Neutrophil (primary cell): ENCODE data around the gene RAPH1.

Experiments
- H3K27ac ChIP-seq: fragments of 200-600 bp; sonication (generic); 2 replicates; pipeline ENCODE4 v1.5.1; 2016; ENCODE audit warnings: mild to moderate bottlenecking, moderate library complexity
- H3K27me3 ChIP-seq: fragments of 200-600 bp; sonication (generic); 2 replicates; pipeline ENCODE4 v1.6.0; 2016; ENCODE audit warnings: mild to moderate bottlenecking
- H3K36me3 ChIP-seq: fragments of 200-600 bp; sonication (generic); 2 replicates; pipeline ENCODE4 v1.5.1; 2017
- H3K4me1 ChIP-seq, 2 experiments: fragments of 200-600 bp in 1 of 2; sonication (generic) in 1 of 2; 1 replicate in 1 of 2; 2 replicates in 1 of 2; pipeline versions ENCODE4 v1.5.1 to v1.6.1; 2013 to 2016; ENCODE audit warnings: low read depth in 1 of 2, low read length in 1 of 2, mild to moderate bottlenecking in 1 of 2, moderate library complexity in 1 of 2; ENCODE audit not compliant: control insufficient read depth in 1 of 2, insufficient read depth in 1 of 2
- H3K4me3 ChIP-seq, 2 experiments: fragments of 200-600 bp in 1 of 2; sonication (generic) in 1 of 2; 1 replicate in 1 of 2; 2 replicates in 1 of 2; pipeline ENCODE4 v1.5.1; 2013 to 2016; ENCODE audit warnings: low read depth in 1 of 2, low read length in 1 of 2, mild to moderate bottlenecking in 1 of 2, moderate library complexity in 1 of 2
- H3K9me3 ChIP-seq: fragments of 200-600 bp; sonication (generic); 2 replicates; pipeline ENCODE4 v1.5.1; 2016
- TF ChIP-seq, protein P1 (sequence below): fragments of 200-600 bp; sonication (generic); IDR thresholded peaks from 2 replicates; pipeline ENCODE4 v1.5.1; 2016; ENCODE audit warnings: antibody characterized with exemption

The RAPH1 gene

DNA sequence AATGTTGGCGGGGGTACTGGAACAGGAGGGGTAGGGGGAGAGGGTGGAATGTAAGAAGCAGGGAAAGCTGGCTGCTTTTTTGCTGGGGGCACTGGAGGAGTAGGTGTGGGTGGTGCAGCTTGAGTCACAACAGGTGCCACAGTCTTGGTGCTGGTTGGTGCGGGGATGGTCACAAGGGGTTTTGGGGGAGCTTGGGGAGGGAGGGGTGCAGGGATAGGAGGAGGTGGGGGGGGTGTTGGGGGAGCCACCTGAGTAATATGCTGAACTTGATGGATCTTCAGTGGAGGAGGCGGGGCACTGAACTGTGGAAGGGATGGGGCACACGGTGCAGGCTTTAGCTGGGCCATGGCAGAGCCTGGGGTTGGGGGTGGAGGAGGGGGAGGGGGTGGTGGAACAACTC is 94.4 kb downstream of the RAPH1 start:
- no peaks in the 10 kb centered on the region for H3K27me3 ChIP-seq
- H3K4me3 ChIP-seq, result no peak overlapping the region
- H3K4me1 ChIP-seq, result no peaks in the 10 kb centered on the region
- H3K36me3 ChIP-seq, result no peaks in the 10 kb centered on the region
- TF ChIP-seq, protein P1, sequence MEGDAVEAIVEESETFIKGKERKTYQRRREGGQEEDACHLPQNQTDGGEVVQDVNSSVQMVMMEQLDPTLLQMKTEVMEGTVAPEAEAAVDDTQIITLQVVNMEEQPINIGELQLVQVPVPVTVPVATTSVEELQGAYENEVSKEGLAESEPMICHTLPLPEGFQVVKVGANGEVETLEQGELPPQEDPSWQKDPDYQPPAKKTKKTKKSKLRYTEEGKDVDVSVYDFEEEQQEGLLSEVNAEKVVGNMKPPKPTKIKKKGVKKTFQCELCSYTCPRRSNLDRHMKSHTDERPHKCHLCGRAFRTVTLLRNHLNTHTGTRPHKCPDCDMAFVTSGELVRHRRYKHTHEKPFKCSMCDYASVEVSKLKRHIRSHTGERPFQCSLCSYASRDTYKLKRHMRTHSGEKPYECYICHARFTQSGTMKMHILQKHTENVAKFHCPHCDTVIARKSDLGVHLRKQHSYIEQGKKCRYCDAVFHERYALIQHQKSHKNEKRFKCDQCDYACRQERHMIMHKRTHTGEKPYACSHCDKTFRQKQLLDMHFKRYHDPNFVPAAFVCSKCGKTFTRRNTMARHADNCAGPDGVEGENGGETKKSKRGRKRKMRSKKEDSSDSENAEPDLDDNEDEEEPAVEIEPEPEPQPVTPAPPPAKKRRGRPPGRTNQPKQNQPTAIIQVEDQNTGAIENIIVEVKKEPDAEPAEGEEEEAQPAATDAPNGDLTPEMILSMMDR, result no peak
- no peaks in the 10 kb centered on the region for H3K9me3 ChIP-seq
- no peak overlapping the region for H3K27ac ChIP-seq

DNA sequence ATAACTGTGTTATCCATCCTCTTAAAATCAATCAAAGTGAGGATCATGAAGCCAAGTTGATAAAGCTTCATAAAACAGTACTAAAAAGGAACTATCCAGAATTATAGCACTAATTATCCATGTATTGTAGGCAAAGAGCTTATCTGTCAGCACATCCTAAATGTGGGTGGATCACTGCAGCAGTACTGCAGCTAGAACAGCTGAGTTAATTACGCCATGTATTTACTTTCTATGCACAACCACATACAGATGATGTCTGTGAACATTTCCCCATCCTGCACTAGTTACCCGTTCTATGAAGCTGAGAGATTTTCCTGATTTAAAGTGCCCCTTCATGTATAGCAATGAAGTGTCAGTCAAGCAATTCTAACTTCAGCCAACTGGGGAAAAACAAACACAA is 96.6 kb downstream of the RAPH1 start:
- TF ChIP-seq, protein P1, result no peak
- no peak overlapping the region for H3K27ac ChIP-seq
- no peak overlapping the region for H3K4me3 ChIP-seq
- H3K9me3 ChIP-seq, result no peaks in the 10 kb centered on the region
- no peaks in the 10 kb centered on the region for H3K27me3 ChIP-seq
- H3K36me3 ChIP-seq, result no peaks in the 10 kb centered on the region
- no peaks in the 10 kb centered on the region for H3K4me1 ChIP-seq

- no peak overlapping the region for H3K4me3 ChIP-seq
- no peaks in the 10 kb centered on the region for H3K4me1 ChIP-seq
- TF ChIP-seq, protein P1, result no peak
- H3K27me3 ChIP-seq, result no peaks in the 10 kb centered on the region
- no peaks in the 10 kb centered on the region for H3K9me3 ChIP-seq
- H3K36me3 ChIP-seq, result no peaks in the 10 kb centered on the region
- no peak overlapping the region for H3K27ac ChIP-seq
Observed at GRCh38 chr2:203437511-203437910, 97.6 kb downstream of the RAPH1 start.

GRCh38 chr2:203436496-203436895 is 98.6 kb downstream of the RAPH1 start:
- H3K4me1 ChIP-seq, result no peaks in the 10 kb centered on the region
- no peaks in the 10 kb centered on the region for H3K9me3 ChIP-seq
- no peaks in the 10 kb centered on the region for H3K27me3 ChIP-seq
- no peaks in the 10 kb centered on the region for H3K36me3 ChIP-seq
- H3K27ac ChIP-seq, result no peak overlapping the region
- TF ChIP-seq, protein P1, result no peak
- H3K4me3 ChIP-seq, result no peak overlapping the region

DNA sequence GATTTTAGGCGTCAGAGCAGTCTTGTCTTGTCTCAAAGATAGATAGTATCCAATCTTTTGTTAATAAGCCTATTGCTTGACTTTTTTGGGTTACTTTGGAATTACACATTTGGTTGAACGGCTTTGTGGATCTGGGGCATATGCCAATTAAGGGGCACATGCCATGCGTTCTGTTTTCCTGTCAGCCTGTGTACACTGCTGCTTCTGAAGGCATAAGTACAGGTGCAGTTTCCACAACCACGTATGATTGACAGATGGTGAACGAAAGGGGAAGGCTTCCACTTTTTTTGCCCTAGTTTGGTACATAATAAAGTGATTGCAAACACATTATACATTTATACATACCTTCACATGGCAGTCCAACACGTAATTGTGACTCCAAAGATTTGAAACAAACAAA is 102.3 kb downstream of the RAPH1 start:
- Histone ChIP-seq H3K27ac (no peak overlapping the region), H3K4me3 (no peak overlapping the region), H3K4me1 (no peaks in the 10 kb centered on the region), H3K36me3 (no peaks in the 10 kb centered on the region), H3K27me3 (no peaks in the 10 kb centered on the region), H3K9me3 (no peaks in the 10 kb centered on the region)
- TF ChIP-seq, protein P1, result no peak
